HG02852 (cell line): ENCODE results near the gene MRPL55.
A peak's percentile ranks its signal among the peaks of the same experiment; 100 is the strongest.

Experiments
- ATAC-seq: cut with Tn5 transposase; IDR thresholded peaks from one replicate; pipeline ENCODE4 v1.9.1; 2021; ENCODE audit warnings: mild to moderate bottlenecking, moderate library complexity; ENCODE audit not compliant: unreplicated experiment

Gene MRPL55

GRCh38 chr1:228148196-228148861, 39.2 kb upstream of the MRPL55 start:
- no peak for ATAC-seq

GRCh38 chr1:228147768-228148167, 38.7 kb upstream of the MRPL55 start:
- ATAC-seq: no peak

GRCh38 chr1:228147151-228147693, 38.1 kb upstream of the MRPL55 start:
- no peak for ATAC-seq

GRCh38 chr1:228146417-228147150, 37.5 kb upstream of the MRPL55 start:
- no peak for ATAC-seq

- ATAC-seq: no peak
Observed at GRCh38 chr1:228145463-228146416, 36.6 kb upstream of the MRPL55 start.

GRCh38 chr1:228144993-228145343, 35.9 kb upstream of the MRPL55 start:
- no peak for ATAC-seq

GRCh38 chr1:228144193-228144992, 35.3 kb upstream of the MRPL55 start:
- no peak for ATAC-seq

GRCh38 chr1:228143480-228144192, 34.5 kb upstream of the MRPL55 start:
- ATAC-seq: no peak

GRCh38 chr1:228142701-228143136, 33.6 kb upstream of the MRPL55 start:
- no peak for ATAC-seq

- no peak for ATAC-seq
Observed at GRCh38 chr1:228142155-228142691, 33.1 kb upstream of the MRPL55 start.

- ATAC-seq: no peak
Observed at GRCh38 chr1:228141226-228142044, 32.3 kb upstream of the MRPL55 start.

- ATAC-seq: no peak
Observed at GRCh38 chr1:228140724-228141225, 31.7 kb upstream of the MRPL55 start.

GRCh38 chr1:228139931-228140723, 31.0 kb upstream of the MRPL55 start, which contains the start of gene GUK1:
GUK1 (plus strand) TSS chr1:228140279; CDS start chr1:228140303, 24 bp downstream.
- ATAC-seq: peak; percentile 90

- no peak for ATAC-seq
Observed at GRCh38 chr1:228139406-228139930, 30.4 kb upstream of the MRPL55 start.

GRCh38 chr1:228136901-228137300, 27.8 kb upstream of the MRPL55 start:
- no peak for ATAC-seq

- no peak for ATAC-seq
Observed at GRCh38 chr1:228134591-228134990, 25.5 kb upstream of the MRPL55 start.

- no peak for ATAC-seq
Observed at GRCh38 chr1:228131766-228132165, 22.7 kb upstream of the MRPL55 start.
